ENCODE measurements around the gene SERPINB6.

DNA sequence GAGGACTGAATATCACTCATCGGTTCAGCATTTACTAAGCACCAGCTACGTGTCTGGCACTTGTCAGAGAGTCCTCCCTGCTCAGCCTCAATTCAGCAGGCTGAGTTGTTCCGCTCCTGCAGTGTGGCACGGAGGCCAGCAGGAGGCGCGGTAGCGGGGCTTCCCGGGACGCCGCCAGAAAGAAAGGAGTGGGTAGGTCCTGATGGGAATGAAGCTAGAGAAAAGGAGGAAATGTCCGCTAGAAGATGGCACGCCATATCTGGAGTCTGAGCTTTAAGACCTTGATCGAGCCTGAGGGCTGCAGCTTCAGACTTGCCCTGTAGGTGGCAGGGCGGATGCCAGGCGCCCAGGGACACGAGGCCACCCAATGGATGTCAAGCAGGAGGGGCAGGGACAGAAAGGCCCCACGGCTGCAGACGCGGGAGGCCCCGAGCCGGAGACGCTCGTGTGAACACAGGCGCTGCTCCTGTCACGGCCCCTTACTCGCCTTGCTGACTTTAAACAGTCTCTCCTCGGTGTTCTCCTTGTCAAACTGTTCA, 18.7 kb downstream of the SERPINB6 start:
- TF ChIP-seq, protein P1, sequence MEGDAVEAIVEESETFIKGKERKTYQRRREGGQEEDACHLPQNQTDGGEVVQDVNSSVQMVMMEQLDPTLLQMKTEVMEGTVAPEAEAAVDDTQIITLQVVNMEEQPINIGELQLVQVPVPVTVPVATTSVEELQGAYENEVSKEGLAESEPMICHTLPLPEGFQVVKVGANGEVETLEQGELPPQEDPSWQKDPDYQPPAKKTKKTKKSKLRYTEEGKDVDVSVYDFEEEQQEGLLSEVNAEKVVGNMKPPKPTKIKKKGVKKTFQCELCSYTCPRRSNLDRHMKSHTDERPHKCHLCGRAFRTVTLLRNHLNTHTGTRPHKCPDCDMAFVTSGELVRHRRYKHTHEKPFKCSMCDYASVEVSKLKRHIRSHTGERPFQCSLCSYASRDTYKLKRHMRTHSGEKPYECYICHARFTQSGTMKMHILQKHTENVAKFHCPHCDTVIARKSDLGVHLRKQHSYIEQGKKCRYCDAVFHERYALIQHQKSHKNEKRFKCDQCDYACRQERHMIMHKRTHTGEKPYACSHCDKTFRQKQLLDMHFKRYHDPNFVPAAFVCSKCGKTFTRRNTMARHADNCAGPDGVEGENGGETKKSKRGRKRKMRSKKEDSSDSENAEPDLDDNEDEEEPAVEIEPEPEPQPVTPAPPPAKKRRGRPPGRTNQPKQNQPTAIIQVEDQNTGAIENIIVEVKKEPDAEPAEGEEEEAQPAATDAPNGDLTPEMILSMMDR (IDR thresholded peaks at IDR 0.05) = peak; percentile 99
- TF ChIP-seq POLR2AphosphoS5 (IDR thresholded peaks at IDR 0.05; ENCODE audit: low read depth, low read length) (no peak), SIN3A (IDR thresholded peaks at IDR 0.05; ENCODE audit: borderline replicate concordance, insufficient read depth, low read depth, low read length) (no peak), TCF7L2 (IDR thresholded peaks at IDR 0.05; ENCODE audit: low read depth, low read length) (no peak)
- TF ChIP-seq, protein P2, sequence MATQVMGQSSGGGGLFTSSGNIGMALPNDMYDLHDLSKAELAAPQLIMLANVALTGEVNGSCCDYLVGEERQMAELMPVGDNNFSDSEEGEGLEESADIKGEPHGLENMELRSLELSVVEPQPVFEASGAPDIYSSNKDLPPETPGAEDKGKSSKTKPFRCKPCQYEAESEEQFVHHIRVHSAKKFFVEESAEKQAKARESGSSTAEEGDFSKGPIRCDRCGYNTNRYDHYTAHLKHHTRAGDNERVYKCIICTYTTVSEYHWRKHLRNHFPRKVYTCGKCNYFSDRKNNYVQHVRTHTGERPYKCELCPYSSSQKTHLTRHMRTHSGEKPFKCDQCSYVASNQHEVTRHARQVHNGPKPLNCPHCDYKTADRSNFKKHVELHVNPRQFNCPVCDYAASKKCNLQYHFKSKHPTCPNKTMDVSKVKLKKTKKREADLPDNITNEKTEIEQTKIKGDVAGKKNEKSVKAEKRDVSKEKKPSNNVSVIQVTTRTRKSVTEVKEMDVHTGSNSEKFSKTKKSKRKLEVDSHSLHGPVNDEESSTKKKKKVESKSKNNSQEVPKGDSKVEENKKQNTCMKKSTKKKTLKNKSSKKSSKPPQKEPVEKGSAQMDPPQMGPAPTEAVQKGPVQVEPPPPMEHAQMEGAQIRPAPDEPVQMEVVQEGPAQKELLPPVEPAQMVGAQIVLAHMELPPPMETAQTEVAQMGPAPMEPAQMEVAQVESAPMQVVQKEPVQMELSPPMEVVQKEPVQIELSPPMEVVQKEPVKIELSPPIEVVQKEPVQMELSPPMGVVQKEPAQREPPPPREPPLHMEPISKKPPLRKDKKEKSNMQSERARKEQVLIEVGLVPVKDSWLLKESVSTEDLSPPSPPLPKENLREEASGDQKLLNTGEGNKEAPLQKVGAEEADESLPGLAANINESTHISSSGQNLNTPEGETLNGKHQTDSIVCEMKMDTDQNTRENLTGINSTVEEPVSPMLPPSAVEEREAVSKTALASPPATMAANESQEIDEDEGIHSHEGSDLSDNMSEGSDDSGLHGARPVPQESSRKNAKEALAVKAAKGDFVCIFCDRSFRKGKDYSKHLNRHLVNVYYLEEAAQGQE (IDR thresholded peaks at IDR 0.05; ENCODE audit: insufficient read depth in 1 of 2, low read depth in 2 of 2, low read length in 1 of 2) = no peak
